ACC112 (cell line): ENCODE measurements around the gene USB1.
"Not testable (repeated sequence)": the region's sequence is repeated elsewhere in the genome, so short reads cannot be mapped to it uniquely, and the experiment has no call there.

Experiments used
- H2AFZ ChIP-seq: fragments of 200-600 bp; sonication (generic); one replicate; pipeline ENCODE4 v1.6.0; 2017; ENCODE audit warnings: antibody characterized with exemption, low read length; ENCODE audit not compliant: unreplicated experiment
- H3K27ac ChIP-seq: fragments of 200-600 bp; sonication (generic); 2 replicates; pipeline ENCODE4 v1.5.1; 2014; ENCODE audit warnings: low read depth, mild to moderate bottlenecking, antibody characterized with exemption, low read length, moderate library complexity
- H3K27me3 ChIP-seq: fragments of 200-600 bp; sonication (generic); 2 replicates; pipeline ENCODE4 v1.6.1; 2014; ENCODE audit warnings: mild to moderate bottlenecking, antibody characterized with exemption, low read length, moderate library complexity, mixed read lengths; ENCODE audit not compliant: insufficient read depth
- H3K36me3 ChIP-seq: fragments of 200-600 bp; sonication (generic); 2 replicates; pipeline ENCODE4 v1.6.1; 2016; ENCODE audit warnings: mild to moderate bottlenecking, antibody characterized with exemption, low read length, moderate library complexity, mixed read lengths; ENCODE audit not compliant: insufficient read depth
- H3K4me1 ChIP-seq: fragments of 200-600 bp; sonication (generic); one replicate; pipeline ENCODE4 v1.6.1; 2016; ENCODE audit warnings: low read length, mixed read lengths; ENCODE audit not compliant: insufficient read depth, unreplicated experiment, control insufficient read depth
- H3K4me3 ChIP-seq: fragments of 200-600 bp; sonication (generic); 2 replicates; pipeline ENCODE4 v1.5.1; 2014; ENCODE audit warnings: mild to moderate bottlenecking, low read depth, low read length
- H3K79me2 ChIP-seq: fragments of 200-600 bp; sonication (generic); one replicate; pipeline ENCODE4 v1.6.0; 2016; ENCODE audit warnings: low read length; ENCODE audit not compliant: control insufficient read depth, unreplicated experiment, insufficient read depth

The USB1 gene

GRCh38 chr16:57969451-57970123 is 31.6 kb upstream of the USB1 start:
- H3K4me1 ChIP-seq: peaks cover 5% of the 10 kb centered on the region
- H3K79me2 ChIP-seq: no peaks in the 10 kb centered on the region
- H3K36me3 ChIP-seq: no peaks in the 10 kb centered on the region
- H3K27ac ChIP-seq: no peak overlapping the region
- H3K27me3 ChIP-seq: peaks cover 8% of the 10 kb centered on the region; the same call in 1 of the 2 replicates
- no peak overlapping the region for H3K4me3 ChIP-seq
- H2AFZ ChIP-seq: no peak overlapping the region

- Histone ChIP-seq H3K4me1 (peaks cover 5% of the 10 kb centered on the region), H2AFZ (no peak overlapping the region), H3K79me2 (no peaks in the 10 kb centered on the region), H3K4me3 (no peak overlapping the region), H3K27ac (no peak overlapping the region), H3K36me3 (no peaks in the 10 kb centered on the region), H3K27me3 (peaks cover 8% of the 10 kb centered on the region; the same call in 1 of the 2 replicates)
These were observed 30.9 kb upstream of the USB1 start for GRCh38 chr16:57970319-57970718.

GRCh38 chr16:57970970-57971369 is 30.2 kb upstream of the USB1 start, which contains the start of gene CNGB1:
CNGB1 (minus strand) TSS chr16:57971128; CDS start chr16:57967286, 3,842 bp downstream.
- no peaks in the 10 kb centered on the region for H3K36me3 ChIP-seq
- H2AFZ ChIP-seq: no peak within 1 kb of the TSS
- no peak within 1 kb of the TSS for H3K27ac ChIP-seq
- no peaks in the 10 kb centered on the region for H3K79me2 ChIP-seq
- peaks cover 5% of the 10 kb centered on the region for H3K4me1 ChIP-seq
- no peak within 1 kb of the TSS for H3K4me3 ChIP-seq
- H3K27me3 ChIP-seq: peaks cover 8% of the 10 kb centered on the region; the same call in 1 of the 2 replicates

GRCh38 chr16:57971848-57972247 is 29.4 kb upstream of the USB1 start:
- H3K36me3 ChIP-seq: no peaks in the 10 kb centered on the region
- H3K4me3 ChIP-seq: no peak overlapping the region
- H3K79me2 ChIP-seq: no peaks in the 10 kb centered on the region
- H3K27me3 ChIP-seq: peaks cover 8% of the 10 kb centered on the region; the same call in 1 of the 2 replicates
- H2AFZ ChIP-seq: no peak overlapping the region
- no peak overlapping the region for H3K27ac ChIP-seq
- no peaks in the 10 kb centered on the region for H3K4me1 ChIP-seq

- Histone ChIP-seq H3K4me3 (no peak overlapping the region), H2AFZ (no peak overlapping the region), H3K36me3 (no peaks in the 10 kb centered on the region), H3K79me2 (no peaks in the 10 kb centered on the region), H3K4me1 (no peaks in the 10 kb centered on the region), H3K27ac (no peak overlapping the region), H3K27me3 (peaks cover 8% of the 10 kb centered on the region; the same call in 1 of the 2 replicates)
These were observed 28.9 kb upstream of the USB1 start for GRCh38 chr16:57972306-57972705.

GRCh38 chr16:57976331-57976796 is 24.8 kb upstream of the USB1 start:
- H3K4me1 ChIP-seq: no peaks in the 10 kb centered on the region
- no peaks in the 10 kb centered on the region for H3K36me3 ChIP-seq
- H3K4me3 ChIP-seq: no peak overlapping the region
- no peak overlapping the region for H2AFZ ChIP-seq
- H3K27ac ChIP-seq: no peak overlapping the region
- no peaks in the 10 kb centered on the region for H3K27me3 ChIP-seq
- H3K79me2 ChIP-seq: no peaks in the 10 kb centered on the region

- H3K36me3 ChIP-seq: no peaks in the 10 kb centered on the region
- H3K27me3 ChIP-seq: no peaks in the 10 kb centered on the region
- H3K27ac ChIP-seq: no peak overlapping the region
- no peak overlapping the region for H2AFZ ChIP-seq
- H3K4me3 ChIP-seq: no peak overlapping the region
- no peaks in the 10 kb centered on the region for H3K4me1 ChIP-seq
- no peaks in the 10 kb centered on the region for H3K79me2 ChIP-seq
These were observed 23.7 kb upstream of the USB1 start for GRCh38 chr16:57977418-57978069.

GRCh38 chr16:57978070-57978465 is 23.1 kb upstream of the USB1 start:
- H3K27ac ChIP-seq, H3K4me1 ChIP-seq, H2AFZ ChIP-seq, H3K79me2 ChIP-seq, H3K4me3 ChIP-seq, H3K27me3 ChIP-seq, H3K36me3 ChIP-seq: not testable (repeated sequence)

- Histone ChIP-seq H2AFZ (no peak overlapping the region), H3K27ac (no peak overlapping the region), H3K79me2 (no peaks in the 10 kb centered on the region), H3K4me1 (no peaks in the 10 kb centered on the region), H3K4me3 (no peak overlapping the region), H3K36me3 (no peaks in the 10 kb centered on the region), H3K27me3 (no peaks in the 10 kb centered on the region)
These were observed 22.1 kb upstream of the USB1 start for GRCh38 chr16:57979006-57979585.

- Histone ChIP-seq H3K4me1 (peaks cover 3% of the 10 kb centered on the region), H3K4me3 (no peak overlapping the region), H2AFZ (no peak overlapping the region), H3K27me3 (peaks cover 9% of the 10 kb centered on the region; the same call in 1 of the 2 replicates), H3K36me3 (no peaks in the 10 kb centered on the region), H3K79me2 (no peaks in the 10 kb centered on the region), H3K27ac (no peak overlapping the region)
These were observed 19.6 kb upstream of the USB1 start for GRCh38 chr16:57981636-57982035.
